ENCODE measurements around the gene ABL2. TPM values are rescaled to one million over a fixed set of nuclear protein-coding genes. Genes with fewer than 3 reads are reported as not detected.
A peak's percentile ranks its signal among the peaks of the same experiment; 100 is the strongest.

The ABL2 gene
- total RNA-seq, 1 experiment from 2014 or later: 27.9 TPM

DNA sequence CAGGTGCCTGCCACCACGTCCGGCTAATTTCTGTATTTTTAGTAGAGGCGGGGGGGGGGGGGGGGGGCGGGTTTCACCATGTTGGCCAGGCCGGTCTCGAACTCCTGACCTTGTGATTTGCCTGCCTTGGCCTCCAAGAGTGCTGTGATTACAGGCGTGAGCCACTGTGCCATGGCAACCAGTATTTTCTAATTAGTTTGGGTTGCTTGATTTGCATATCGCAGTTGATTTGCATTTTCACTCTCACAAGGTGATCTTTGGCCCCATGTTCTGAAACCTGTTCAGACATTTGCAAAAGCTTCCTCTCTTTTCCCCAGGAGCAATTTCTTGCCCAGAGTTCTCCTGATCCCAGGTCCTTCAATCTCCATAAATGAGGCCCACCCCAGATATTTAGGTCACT, 145.9 kb downstream of the ABL2 start:
- H3K27me3 ChIP-seq (replicated peaks; ENCODE audit: insufficient read depth, low read depth, low read length, poor library complexity): no peaks in the 10 kb centered on the region
- no peak overlapping the region for H3K27ac ChIP-seq (ENCODE audit: low read depth, low read length, poor library complexity, severe bottlenecking)
- DNase-seq (ENCODE audit: low spot score): no peak
- no TSS peak for BruUV-seq (replicated peaks)
- H3K36me3 ChIP-seq (ENCODE audit: insufficient read depth, low read length, poor library complexity, severe bottlenecking): no peaks in the 10 kb centered on the region
- intact Hi-C loops (cut with micrococcal nuclease; ENCODE audit: unreplicated experiment): no loop called here
- no peaks in the 10 kb centered on the region for H3K9me3 ChIP-seq (ENCODE audit: low read depth, low read length, poor library complexity, severe bottlenecking)
- H3K4me3 ChIP-seq (ENCODE audit: low read depth, low read length, poor library complexity, severe bottlenecking): no peak overlapping the region
- CTCF ChIA-PET: no interaction called here
- POLR2A ChIA-PET (ENCODE audit: low non-redundant PET): no interaction called here
- TF ChIP-seq EZH2 (IDR thresholded peaks at IDR 0.05; ENCODE audit: borderline replicate concordance, low read depth, low read length, poor library complexity, severe bottlenecking): no peak
- TF ChIP-seq, protein P1, sequence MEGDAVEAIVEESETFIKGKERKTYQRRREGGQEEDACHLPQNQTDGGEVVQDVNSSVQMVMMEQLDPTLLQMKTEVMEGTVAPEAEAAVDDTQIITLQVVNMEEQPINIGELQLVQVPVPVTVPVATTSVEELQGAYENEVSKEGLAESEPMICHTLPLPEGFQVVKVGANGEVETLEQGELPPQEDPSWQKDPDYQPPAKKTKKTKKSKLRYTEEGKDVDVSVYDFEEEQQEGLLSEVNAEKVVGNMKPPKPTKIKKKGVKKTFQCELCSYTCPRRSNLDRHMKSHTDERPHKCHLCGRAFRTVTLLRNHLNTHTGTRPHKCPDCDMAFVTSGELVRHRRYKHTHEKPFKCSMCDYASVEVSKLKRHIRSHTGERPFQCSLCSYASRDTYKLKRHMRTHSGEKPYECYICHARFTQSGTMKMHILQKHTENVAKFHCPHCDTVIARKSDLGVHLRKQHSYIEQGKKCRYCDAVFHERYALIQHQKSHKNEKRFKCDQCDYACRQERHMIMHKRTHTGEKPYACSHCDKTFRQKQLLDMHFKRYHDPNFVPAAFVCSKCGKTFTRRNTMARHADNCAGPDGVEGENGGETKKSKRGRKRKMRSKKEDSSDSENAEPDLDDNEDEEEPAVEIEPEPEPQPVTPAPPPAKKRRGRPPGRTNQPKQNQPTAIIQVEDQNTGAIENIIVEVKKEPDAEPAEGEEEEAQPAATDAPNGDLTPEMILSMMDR (conservative IDR thresholded peaks at IDR 0.05; ENCODE audit: low read depth, low read length): no peak
- peaks cover 6% of the 10 kb centered on the region for H3K4me1 ChIP-seq (ENCODE audit: insufficient read depth, low read length, poor library complexity, severe bottlenecking)

GRCh38 chr1:179082999-179083335, 146.5 kb downstream of the ABL2 start:
- TF ChIP-seq EZH2 (IDR thresholded peaks at IDR 0.05; ENCODE audit: borderline replicate concordance, low read depth, low read length, poor library complexity, severe bottlenecking): no peak
- TF ChIP-seq, protein P1 (conservative IDR thresholded peaks at IDR 0.05; ENCODE audit: low read depth, low read length): no peak
- ChIA-PET POLR2A (ENCODE audit: low non-redundant PET) (interaction anchor here (0.6 kb wide), 1 partner anchor 869 kb away, joined by 6 read pairs; no protein-coding TSS in a partner anchor), CTCF (interaction anchor here (0.5 kb wide), 1 partner anchor 309 kb away, joined by 3 read pairs; no protein-coding TSS in a partner anchor)
- H3K4me1 ChIP-seq (ENCODE audit: insufficient read depth, low read length, poor library complexity, severe bottlenecking): peaks cover 6% of the 10 kb centered on the region
- no peaks in the 10 kb centered on the region for H3K36me3 ChIP-seq (ENCODE audit: insufficient read depth, low read length, poor library complexity, severe bottlenecking)
- peak overlapping the region; percentile 72 for H3K27ac ChIP-seq (ENCODE audit: low read depth, low read length, poor library complexity, severe bottlenecking)
- DNase-seq (ENCODE audit: low spot score): peak; percentile 25
- no TSS peak for BruUV-seq (replicated peaks)
- H3K4me3 ChIP-seq (ENCODE audit: low read depth, low read length, poor library complexity, severe bottlenecking): peak overlapping the region; percentile 84
- no peaks in the 10 kb centered on the region for H3K9me3 ChIP-seq (ENCODE audit: low read depth, low read length, poor library complexity, severe bottlenecking)
- intact Hi-C loops (cut with micrococcal nuclease; ENCODE audit: unreplicated experiment): no loop called here
- H3K27me3 ChIP-seq (replicated peaks; ENCODE audit: insufficient read depth, low read depth, low read length, poor library complexity): no peaks in the 10 kb centered on the region

DNA sequence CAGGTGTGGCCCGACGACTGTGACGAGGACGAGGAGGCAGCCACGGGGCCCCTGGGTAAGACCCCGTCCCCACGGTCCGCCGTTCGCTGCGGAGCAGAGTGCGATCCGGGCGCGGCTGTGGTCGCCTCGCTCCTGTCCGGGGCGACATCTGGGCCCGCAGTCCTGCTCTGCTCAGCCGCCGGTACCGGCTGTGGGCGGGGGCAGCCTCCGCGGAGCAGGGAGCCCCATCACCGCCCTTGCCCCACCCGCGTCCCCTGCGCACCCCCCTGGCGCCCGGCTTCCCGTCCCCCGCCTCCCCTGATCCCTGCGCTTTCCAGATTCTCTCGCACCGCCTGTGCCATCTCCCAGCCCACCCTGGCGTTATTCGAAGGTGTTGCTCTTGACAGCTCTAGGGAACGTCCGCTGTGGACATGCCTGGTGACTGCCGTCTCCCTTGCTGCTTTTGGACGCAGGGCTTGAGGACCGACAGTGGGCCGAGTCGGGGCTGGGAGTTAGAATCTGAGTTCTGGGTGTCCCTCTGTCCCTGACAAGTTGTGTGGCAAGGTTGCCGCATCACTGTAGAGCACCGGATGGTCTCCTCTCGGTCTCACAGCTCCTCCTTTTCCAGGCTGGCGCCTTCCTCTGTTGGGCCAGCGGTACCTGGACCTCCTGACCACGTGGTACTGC, 147.0 kb downstream of the ABL2 start:
- TF ChIP-seq, protein P1 (conservative IDR thresholded peaks at IDR 0.05; ENCODE audit: low read depth, low read length): no peak
- no peak for TF ChIP-seq EZH2 (IDR thresholded peaks at IDR 0.05; ENCODE audit: borderline replicate concordance, low read depth, low read length, poor library complexity, severe bottlenecking)
- peak overlapping the region; percentile 72 for H3K27ac ChIP-seq (ENCODE audit: low read depth, low read length, poor library complexity, severe bottlenecking)
- no peaks in the 10 kb centered on the region for H3K9me3 ChIP-seq (ENCODE audit: low read depth, low read length, poor library complexity, severe bottlenecking)
- ChIA-PET CTCF (interaction anchor here (0.5 kb wide), 1 partner anchor 309 kb away, joined by 3 read pairs; no protein-coding TSS in a partner anchor), POLR2A (ENCODE audit: low non-redundant PET) (interaction anchor here (0.6 kb wide), 1 partner anchor 869 kb away, joined by 6 read pairs; no protein-coding TSS in a partner anchor)
- peak; percentile 52 for DNase-seq (ENCODE audit: low spot score)
- no TSS peak for BruUV-seq (replicated peaks)
- intact Hi-C loops (cut with micrococcal nuclease; ENCODE audit: unreplicated experiment): no loop called here
- no peaks in the 10 kb centered on the region for H3K27me3 ChIP-seq (replicated peaks; ENCODE audit: insufficient read depth, low read depth, low read length, poor library complexity)
- no peaks in the 10 kb centered on the region for H3K36me3 ChIP-seq (ENCODE audit: insufficient read depth, low read length, poor library complexity, severe bottlenecking)
- H3K4me1 ChIP-seq (ENCODE audit: insufficient read depth, low read length, poor library complexity, severe bottlenecking): peaks cover 6% of the 10 kb centered on the region
- peak overlapping the region; percentile 84 for H3K4me3 ChIP-seq (ENCODE audit: low read depth, low read length, poor library complexity, severe bottlenecking)

Data from A673 (cell line).